ENCODE data around the gene TRIM15. TPM values are rescaled to one million over a fixed set of nuclear protein-coding genes. Genes with fewer than 3 reads are reported as not detected.

TRIM15 gene
- total and polyA plus RNA-seq, 9 of the 15 experiments (the other 6 are each of a cell fraction or from before 2014, with no cell fraction given) = 0.06 to 2.6 (median 0.83) TPM

- TF ChIP-seq CREB3 (tag; conservative IDR thresholded peaks at IDR 0.05; ENCODE audit: low read depth) (no peak), SMARCA4 (IDR thresholded peaks at IDR 0.05) (no peak), TCFL5 (CRISPR knock-in tag; conservative IDR thresholded peaks at IDR 0.05) (no peak), NR2C2 (CRISPR knock-in tag; IDR thresholded peaks at IDR 0.05) (no peak), NR2C2 (tag; IDR thresholded peaks at IDR 0.05) (peak; percentile 32; the same call in 1 of the 2 replicates), ZNF24 (IDR thresholded peaks at IDR 0.05) (no peak), KDM1A (IDR thresholded peaks at IDR 0.05) (no peak), ZBTB7A (IDR thresholded peaks at IDR 0.05; ENCODE audit: borderline replicate concordance, control insufficient read depth, low read depth, low read length) (no peak), ZNF316 (IDR thresholded peaks at IDR 0.05) (no peak), ZNF354B (CRISPR knock-in tag; IDR thresholded peaks at IDR 0.05) (no peak), ATF1 (CRISPR knock-in tag; IDR thresholded peaks at IDR 0.05) (no peak), ATF1 (tag; IDR thresholded peaks at IDR 0.05) (peak; percentile 69), GATA2 (CRISPR knock-in tag; IDR thresholded peaks at IDR 0.05) (no peak), DDX20 (tag; IDR thresholded peaks at IDR 0.05; ENCODE audit: low read depth) (no peak), SAP30 (IDR thresholded peaks at IDR 0.05; ENCODE audit: borderline replicate concordance, insufficient read depth, low read depth, low read length, poor library complexity, severe bottlenecking) (no peak)
Measured at GRCh38 chr6:30213667-30213956, 50.3 kb downstream of the TRIM15 start (continued).

All from K562 (cell line).